OCI-LY3 (cell line): Measurements from ENCODE around the gene ELP2.

ENCODE experiments used
- H2AFZ ChIP-seq: fragments of 200-600, 300-600 bp; shearing (Covaris generic); 2 replicates; pipeline ENCODE4 v1.6.0; 2014; ENCODE audit warnings: antibody characterized with exemption, low read depth, low read length
- H3K27ac ChIP-seq: fragments of 200-600, 300-600 bp; sonication (generic); 2 replicates; pipeline ENCODE4 v1.5.1; 2014; ENCODE audit warnings: mild to moderate bottlenecking, low read length, moderate library complexity, mixed read lengths
- H3K27me3 ChIP-seq: fragments of 200-600, 300-600 bp; sonication (generic); 2 replicates; pipeline ENCODE4 v1.6.1; 2014; ENCODE audit warnings: low read depth, low read length, mixed read lengths
- H3K36me3 ChIP-seq: fragments of 200-600, 300-600 bp; sonication (generic); replicated peaks from 2 replicates; pipeline ENCODE3; 2014; ENCODE audit warnings: low read depth, low read length, mixed read lengths
- H3K4me1 ChIP-seq: fragments of 300-600, 200-600 bp; sonication (generic); 2 replicates; pipeline ENCODE4 v1.6.1; 2014; ENCODE audit warnings: low read length, mixed read lengths
- H3K4me2 ChIP-seq: fragments of 200-600, 300-600 bp; sonication (generic); 2 replicates; pipeline ENCODE4 v1.6.1; 2014; ENCODE audit warnings: low read length, mixed read lengths
- H3K4me3 ChIP-seq: fragments of 300-600, 200-600 bp; sonication (generic); 2 replicates; pipeline ENCODE4 v1.5.1; 2014; ENCODE audit warnings: antibody characterized with exemption, mild to moderate bottlenecking, low read length, moderate library complexity
- H3K79me2 ChIP-seq: fragments of 300-600, 200-600 bp; shearing (Covaris generic); 2 replicates; pipeline ENCODE4 v1.6.1; 2014; ENCODE audit warnings: mild to moderate bottlenecking, low read length, mixed read lengths
- H3K9ac ChIP-seq: fragments of 300-600, 200-600 bp; shearing (Covaris generic); 2 replicates; pipeline ENCODE4 v1.6.0; 2014; ENCODE audit warnings: mild to moderate bottlenecking, low read length, moderate library complexity
- H3K9me3 ChIP-seq: fragments of 200-600, 300-600 bp; shearing (Covaris generic); 2 replicates; pipeline ENCODE4 v1.6.1; 2014; ENCODE audit warnings: low read length, mixed read lengths; ENCODE audit not compliant: insufficient read depth
- H4K20me1 ChIP-seq: fragments of 200-600, 300-600 bp; sonication (generic); 2 replicates; pipeline ENCODE4 v1.6.1; 2016; ENCODE audit warnings: low read length, mixed read lengths; ENCODE audit not compliant: insufficient read depth
- EZH2phosphoT487 ChIP-seq: fragments of 200-600 bp; shearing (Covaris generic); IDR thresholded peaks from 2 replicates; pipeline ENCODE4 v1.6.1; 2018; ENCODE audit warnings: antibody characterized with exemption, mixed run types, low read depth
- TF ChIP-seq, protein P1 (sequence below): fragments of 200-600, 300-600 bp; sonication (generic); IDR thresholded peaks from 2 replicates; pipeline ENCODE4 v1.5.1; 2014; ENCODE audit warnings: antibody characterized with exemption, low read length, low read depth

Gene ELP2

DNA sequence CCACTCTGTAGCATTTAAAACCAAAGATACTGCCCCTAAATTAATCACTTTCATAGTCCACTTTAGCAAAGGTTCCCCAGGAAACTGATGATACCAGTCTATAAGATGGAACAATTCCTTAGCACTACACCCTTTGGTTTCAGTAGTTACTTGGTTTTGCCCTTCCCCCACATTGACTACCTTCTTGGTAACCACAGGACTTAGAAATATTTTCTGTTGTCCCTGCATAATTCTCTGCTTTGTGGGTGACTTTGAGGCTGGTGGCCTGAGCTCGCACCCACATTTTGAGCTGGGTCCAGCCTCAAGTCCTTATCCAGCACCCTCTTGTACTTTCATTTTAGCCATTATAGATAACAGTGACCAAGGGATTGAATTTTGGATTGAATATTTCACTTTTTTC is 23.1 kb downstream of the ELP2 start:
- Histone ChIP-seq H3K4me3 (no peak overlapping the region), H3K27ac (no peak overlapping the region), H3K79me2 (0 out of 2 replicates have a peak, but pooled peaks cover 5% of the 10 kb centered on the region), H3K4me1 (peaks cover 20% of the 10 kb centered on the region), H3K9ac (no peak overlapping the region), H3K36me3 (peaks cover 62% of the 10 kb centered on the region), H3K27me3 (no peaks in the 10 kb centered on the region), H2AFZ (no peak overlapping the region), H3K4me2 (no peak overlapping the region), H4K20me1 (0 out of 2 replicates have a peak, but pooled peaks cover 4% of the 10 kb centered on the region), H3K9me3 (no peaks in the 10 kb centered on the region)
- no peak for TF ChIP-seq EZH2phosphoT487
- TF ChIP-seq, protein P1, sequence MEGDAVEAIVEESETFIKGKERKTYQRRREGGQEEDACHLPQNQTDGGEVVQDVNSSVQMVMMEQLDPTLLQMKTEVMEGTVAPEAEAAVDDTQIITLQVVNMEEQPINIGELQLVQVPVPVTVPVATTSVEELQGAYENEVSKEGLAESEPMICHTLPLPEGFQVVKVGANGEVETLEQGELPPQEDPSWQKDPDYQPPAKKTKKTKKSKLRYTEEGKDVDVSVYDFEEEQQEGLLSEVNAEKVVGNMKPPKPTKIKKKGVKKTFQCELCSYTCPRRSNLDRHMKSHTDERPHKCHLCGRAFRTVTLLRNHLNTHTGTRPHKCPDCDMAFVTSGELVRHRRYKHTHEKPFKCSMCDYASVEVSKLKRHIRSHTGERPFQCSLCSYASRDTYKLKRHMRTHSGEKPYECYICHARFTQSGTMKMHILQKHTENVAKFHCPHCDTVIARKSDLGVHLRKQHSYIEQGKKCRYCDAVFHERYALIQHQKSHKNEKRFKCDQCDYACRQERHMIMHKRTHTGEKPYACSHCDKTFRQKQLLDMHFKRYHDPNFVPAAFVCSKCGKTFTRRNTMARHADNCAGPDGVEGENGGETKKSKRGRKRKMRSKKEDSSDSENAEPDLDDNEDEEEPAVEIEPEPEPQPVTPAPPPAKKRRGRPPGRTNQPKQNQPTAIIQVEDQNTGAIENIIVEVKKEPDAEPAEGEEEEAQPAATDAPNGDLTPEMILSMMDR, result no peak

DNA sequence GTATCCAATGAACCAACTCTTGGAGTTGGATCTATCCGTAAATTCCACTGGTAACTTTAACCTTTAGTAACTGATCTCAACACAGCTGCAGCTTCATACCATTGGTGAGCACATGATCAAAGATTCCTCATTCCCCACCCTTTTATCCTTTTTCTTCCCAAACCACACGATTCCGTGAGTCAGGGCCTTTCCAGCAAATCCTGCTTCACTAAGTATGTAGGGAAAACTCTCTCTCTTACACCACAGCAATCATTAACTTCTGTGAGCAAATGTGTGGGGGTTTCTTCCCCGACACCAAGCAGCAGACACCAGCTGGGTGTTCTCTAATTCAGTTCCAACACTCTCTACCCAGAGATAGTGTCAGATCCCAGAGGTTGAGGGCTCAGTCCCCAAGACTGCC is 23.5 kb downstream of the ELP2 start:
- Histone ChIP-seq H3K4me3 (no peak overlapping the region), H3K27ac (no peak overlapping the region), H3K4me2 (no peak overlapping the region), H3K4me1 (peaks cover 21% of the 10 kb centered on the region), H3K79me2 (0 out of 2 replicates have a peak, but pooled peaks cover 6% of the 10 kb centered on the region), H3K27me3 (no peaks in the 10 kb centered on the region), H3K9me3 (no peaks in the 10 kb centered on the region), H3K9ac (no peak overlapping the region), H2AFZ (no peak overlapping the region), H4K20me1 (0 out of 2 replicates have a peak, but pooled peaks cover 4% of the 10 kb centered on the region), H3K36me3 (peaks cover 66% of the 10 kb centered on the region)
- TF ChIP-seq, protein P1, result no peak

DNA sequence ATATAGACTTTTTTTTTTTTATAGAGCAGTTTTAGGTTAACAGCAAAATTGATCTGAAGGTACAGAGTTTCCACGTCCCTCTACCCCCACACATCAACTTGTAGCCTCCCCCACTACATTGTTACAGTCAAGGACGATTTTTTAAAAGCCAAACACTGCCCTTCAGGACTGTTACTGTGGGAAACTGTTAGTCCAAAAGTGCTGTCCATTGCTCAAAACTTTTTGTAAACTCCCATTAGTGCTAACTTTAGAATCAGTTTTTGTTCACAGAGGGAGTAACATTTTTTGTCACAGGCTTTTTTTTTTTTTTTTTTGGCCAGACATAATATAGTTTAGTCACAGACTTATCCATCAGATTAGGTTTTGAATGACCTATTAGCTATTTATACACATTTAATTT is 24.1 kb downstream of the ELP2 start:
- Histone ChIP-seq H3K27ac (no peak overlapping the region), H3K9ac (no peak overlapping the region), H3K4me1 (peaks cover 24% of the 10 kb centered on the region)

DNA sequence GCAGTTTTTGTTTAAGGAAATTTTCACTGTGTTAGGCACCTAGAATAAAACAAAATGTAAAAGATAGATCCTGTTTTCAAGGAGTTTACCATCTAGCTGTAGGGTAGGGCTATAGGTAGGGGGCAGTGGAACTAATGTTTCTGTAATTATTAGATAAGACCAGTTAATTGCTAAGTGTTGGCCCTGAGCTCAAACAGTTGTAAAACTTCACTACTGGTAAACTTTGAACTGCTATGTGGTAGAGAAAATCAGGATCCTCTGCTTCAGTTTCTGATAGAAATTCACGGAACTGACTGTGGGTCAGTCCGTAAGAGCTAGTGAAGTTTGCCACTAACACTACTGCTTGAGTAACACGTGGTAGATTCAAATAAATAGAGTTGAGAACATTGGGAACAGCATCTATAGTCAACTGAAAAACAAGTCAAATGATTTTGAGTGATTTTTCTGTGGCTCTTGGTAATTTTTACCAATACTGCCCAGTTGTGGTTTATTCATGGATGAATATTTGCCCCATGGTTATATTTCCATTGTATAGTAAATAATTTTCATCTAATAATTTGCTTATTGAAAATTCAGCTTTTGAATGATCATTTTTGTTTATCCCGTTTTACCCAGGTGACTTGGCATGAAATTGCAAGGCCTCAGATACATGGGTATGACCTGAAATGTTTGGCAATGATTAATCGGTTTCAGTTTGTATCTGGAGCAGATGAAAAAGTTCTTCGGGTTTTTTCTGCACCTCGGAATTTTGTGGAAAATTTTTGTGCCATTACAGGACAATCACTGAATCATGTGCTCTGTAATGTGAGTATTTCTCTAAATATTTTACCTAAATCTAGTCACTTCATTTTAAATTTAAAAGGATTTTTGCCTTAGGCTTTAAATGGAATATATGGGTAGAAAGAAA is 26.4 kb downstream of the ELP2 start:
- H4K20me1 ChIP-seq, result 0 out of 2 replicates have a peak, but pooled peaks cover 4% of the 10 kb centered on the region
- H3K9me3 ChIP-seq, result no peaks in the 10 kb centered on the region
- H3K79me2 ChIP-seq, result 0 out of 2 replicates have a peak, but pooled peaks cover 4% of the 10 kb centered on the region
- TF ChIP-seq EZH2phosphoT487, result no peak
- TF ChIP-seq, protein P1, result no peak
- H3K9ac ChIP-seq, result no peak overlapping the region
- H3K4me3 ChIP-seq, result no peak overlapping the region
- H3K4me2 ChIP-seq, result no peak overlapping the region
- no peak overlapping the region for H2AFZ ChIP-seq
- peaks cover 60% of the 10 kb centered on the region for H3K36me3 ChIP-seq
- H3K27me3 ChIP-seq, result no peaks in the 10 kb centered on the region
- peaks cover 4% of the 10 kb centered on the region; the same call in 1 of the 2 replicates for H3K4me1 ChIP-seq
- no peak overlapping the region for H3K27ac ChIP-seq

More for the DNA sequence above, 24.1 kb downstream of the ELP2 start:
- Histone ChIP-seq H4K20me1 (0 out of 2 replicates have a peak, but pooled peaks cover 4% of the 10 kb centered on the region), H3K79me2 (0 out of 2 replicates have a peak, but pooled peaks cover 8% of the 10 kb centered on the region), H2AFZ (no peak overlapping the region), H3K36me3 (peaks cover 66% of the 10 kb centered on the region), H3K4me2 (no peak overlapping the region), H3K4me3 (no peak overlapping the region), H3K9me3 (no peaks in the 10 kb centered on the region), H3K27me3 (no peaks in the 10 kb centered on the region)
- no peak for TF ChIP-seq EZH2phosphoT487
- TF ChIP-seq, protein P1, result no peak
